Liver (tissue), 9 donors: Measurements from ENCODE around the gene DNAJC11. TPM values are rescaled to one million over a fixed set of nuclear protein-coding genes. Genes with fewer than 3 reads are reported as not detected.

ENCODE experiments used
- DNase-seq: peaks from one replicate; pipeline ENCODE4 v3.0.0-alpha.2; 2017; ENCODE audit warnings: low spot score
- H3K27ac ChIP-seq, 2 donors: one replicate each; pipeline ENCODE4 v1.7.0; 2013; ENCODE audit warnings: inconsistent platforms in 2 of 2, low read length in 2 of 2, control low read depth in 1 of 2, low read depth in 1 of 2, mild to moderate bottlenecking in 1 of 2
- H3K27me3 ChIP-seq, 4 donors: one replicate each; pipeline versions ENCODE4 v1.6.1 to v1.7.0; 2013; ENCODE audit warnings: low read length in 3 of 4, inconsistent platforms in 1 of 4, mild to moderate bottlenecking in 1 of 4, moderate library complexity in 1 of 4; ENCODE audit not compliant: control insufficient read depth in 4 of 4, insufficient read depth in 4 of 4
- H3K36me3 ChIP-seq, 4 donors: one replicate each; pipeline versions ENCODE4 v1.6.1 to v1.7.0; 2013; ENCODE audit warnings: low read length in 3 of 4, mild to moderate bottlenecking in 3 of 4, low read depth in 1 of 4, moderate library complexity in 1 of 4; ENCODE audit not compliant: control insufficient read depth in 4 of 4, insufficient read depth in 3 of 4
- H3K4me1 ChIP-seq, 4 donors: one replicate each; pipeline versions ENCODE4 v1.6.1 to v1.7.0; 2013; ENCODE audit warnings: low read length in 3 of 4, mild to moderate bottlenecking in 3 of 4, moderate library complexity in 1 of 4; ENCODE audit not compliant: control insufficient read depth in 4 of 4, insufficient read depth in 4 of 4
- H3K4me3 ChIP-seq, 3 donors: one replicate each; pipeline versions ENCODE4 v1.6.1 to v1.7.0; 2013; ENCODE audit warnings: low read length in 3 of 3, control low read depth in 1 of 3, low read depth in 1 of 3, mild to moderate bottlenecking in 1 of 3
- H3K9ac ChIP-seq, 2 donors: one replicate each; pipeline ENCODE4 v1.7.0; 2013; ENCODE audit warnings: low read length in 2 of 2, mild to moderate bottlenecking in 2 of 2, moderate library complexity in 2 of 2, control low read depth in 1 of 2, low read depth in 1 of 2
- H3K9me3 ChIP-seq, 4 donors: one replicate each; pipeline versions ENCODE4 v1.6.1 to v1.7.0; 2013; ENCODE audit warnings: low read length in 3 of 4; ENCODE audit not compliant: control insufficient read depth in 4 of 4
- ATF3 ChIP-seq: IDR thresholded peaks from 2 replicates; pipeline ENCODE4 v1.6.1; 2016; ENCODE audit warnings: antibody characterized with exemption
- CTCF ChIP-seq: fragments of 150-350 bp; IDR thresholded peaks from 2 replicates; pipeline ENCODE4 v1.5.1; 2017; ENCODE audit warnings: improper control_type of control experiment, low read depth, low read length; ENCODE audit not compliant: missing input control
- EGR1 ChIP-seq, 2 donors: IDR thresholded peaks; 2 replicates each; pipeline ENCODE4 v1.6.1; 2016 to 2018; ENCODE audit warnings: antibody characterized with exemption in 2 of 2, low read depth in 2 of 2
- FOXA1 ChIP-seq: IDR thresholded peaks from 2 replicates; pipeline ENCODE4 v1.6.1; 2016; ENCODE audit warnings: antibody characterized with exemption
- FOXA2 ChIP-seq: IDR thresholded peaks from 2 replicates; pipeline ENCODE4 v1.6.1; 2016; ENCODE audit warnings: antibody characterized with exemption
- GABPA ChIP-seq, 2 donors: IDR thresholded peaks in 1 of 2; conservative IDR thresholded peaks in 1 of 2; 2 replicates each; pipeline ENCODE4 v1.6.1; 2016; ENCODE audit warnings: antibody characterized with exemption in 2 of 2, mild to moderate bottlenecking in 1 of 2, moderate library complexity in 1 of 2
- HNF4A ChIP-seq, 2 donors: conservative IDR thresholded peaks; 2 replicates each; pipeline ENCODE4 v1.6.1; 2016; ENCODE audit warnings: antibody characterized with exemption in 2 of 2, mild to moderate bottlenecking in 2 of 2
- HNF4G ChIP-seq: IDR thresholded peaks from 2 replicates; pipeline ENCODE4 v1.6.1; 2016; ENCODE audit warnings: antibody characterized with exemption
- JUND ChIP-seq, 2 donors: IDR thresholded peaks; 2 replicates each; pipeline ENCODE4 v1.6.1; 2016; ENCODE audit warnings: antibody characterized with exemption in 2 of 2
- MAX ChIP-seq: IDR thresholded peaks from 2 replicates; pipeline ENCODE4 v1.6.1; 2016; ENCODE audit warnings: antibody characterized with exemption
- NR2F2 ChIP-seq: IDR thresholded peaks from 2 replicates; pipeline ENCODE4 v1.6.1; 2016; ENCODE audit warnings: antibody characterized with exemption
- RAD21 ChIP-seq, 2 donors: IDR thresholded peaks; 2 replicates each; pipeline ENCODE4 v1.6.1; 2016; ENCODE audit warnings: antibody characterized with exemption in 2 of 2, mild to moderate bottlenecking in 2 of 2
- REST ChIP-seq: IDR thresholded peaks from 2 replicates; pipeline ENCODE4 v1.6.1; 2016; ENCODE audit warnings: antibody characterized with exemption, mild to moderate bottlenecking
- RXRA ChIP-seq, 2 donors: IDR thresholded peaks; 2 replicates each; pipeline ENCODE4 v1.6.1; 2017 to 2018; ENCODE audit warnings: antibody characterized with exemption in 2 of 2, mild to moderate bottlenecking in 1 of 2
- SP1 ChIP-seq: IDR thresholded peaks from 2 replicates; pipeline ENCODE4 v1.6.1; 2018; ENCODE audit warnings: antibody characterized with exemption, mild to moderate bottlenecking
- TAF1 ChIP-seq: conservative IDR thresholded peaks from 2 replicates; pipeline ENCODE4 v1.6.1; 2016; ENCODE audit warnings: antibody characterized with exemption, mild to moderate bottlenecking
- YY1 ChIP-seq: IDR thresholded peaks from 2 replicates; pipeline ENCODE4 v1.6.1; 2016; ENCODE audit warnings: antibody characterized with exemption, mild to moderate bottlenecking
- ZBTB33 ChIP-seq: IDR thresholded peaks from 2 replicates; pipeline ENCODE4 v1.6.1; 2016; ENCODE audit warnings: antibody characterized with exemption
- WGBS: extraction: QIAGEN DNeasy Blood & Tissue Kit; methylation state at CpG from one replicate; pipeline ENCODE4 v1.1.7; 2013; 5-methylcytosine and 5-hydroxymethylcytosine counted together
- polyA plus RNA-seq, 2 donors: library from polyadenylated mRNA; stranded (reverse) in 1 of 2; unstranded in 1 of 2; fragments of 200-250 nt in 1 of 2; fragments of >200 nt in 1 of 2; fragmentation: Nextera tagmentation in 1 of 2; extraction: Ambion mirVana in 1 of 2; gene quantifications; one replicate each; pipeline versions ENCODE4 v1.2.1 to v1.2.3, GENCODE V29; 2013 to 2015
- total RNA-seq, 2 donors: library from RNA; depleted of rRNA; stranded (reverse); fragments of >200 nt; gene quantifications; one replicate each; pipeline ENCODE4 v1.2.3, GENCODE V29; 2014
- donor health status: healthy.
- donor health status: healthy.
- donor health status: healthy.
- donor health status: healthy.
- donor health status: healthy.

The DNAJC11 gene
- total and polyA plus RNA-seq, 4 donors: 16.5 to 36.1 (median 23.8) TPM

GRCh38 chr1:6688757-6689156, 12.9 kb downstream of the DNAJC11 start:
- DNase-seq: no peak
- Histone ChIP-seq H3K4me3 (no peak overlapping the region), H3K27ac (no peak overlapping the region), H3K27me3 (no peaks in the 10 kb centered on the region), H3K9me3 (no peaks in the 10 kb centered on the region), H3K9ac (no peak overlapping the region), H3K36me3 (no peaks in the 10 kb centered on the region), H3K4me1 (no peaks in the 10 kb centered on the region)
- TF ChIP-seq FOXA2 (no peak), EGR1 (IDR thresholded peaks at IDR 0.05; ENCODE audit: low read depth in 2 of 2) (no peak), CTCF (no peak), MAX (no peak), ZBTB33 (no peak), JUND (IDR thresholded peaks at IDR 0.05) (no peak), SP1 (no peak), YY1 (no peak), GABPA (IDR thresholded peaks at IDR 0.05 in 1 of 2, conservative IDR thresholded peaks at IDR 0.05 in 1 of 2) (no peak), HNF4G (no peak), NR2F2 (no peak), HNF4A (conservative IDR thresholded peaks at IDR 0.05) (no peak), ATF3 (no peak), RAD21 (IDR thresholded peaks at IDR 0.05) (no peak), REST (no peak), FOXA1 (no peak), RXRA (IDR thresholded peaks at IDR 0.05) (no peak), TAF1 (no peak)
- 82% methylated on average over 5 of the region's 5 CpGs for whole genome bisulfite sequencing
